ENCODE results near the gene HERC3. TPM values are rescaled to one million over a fixed set of nuclear protein-coding genes. Genes with fewer than 3 reads are reported as not detected.

Gene HERC3
- total and polyA plus RNA-seq, 2 donors (not counting 1 experiment from before 2014, with no cell fraction given) = 24.0 to 78.1 TPM

DNA sequence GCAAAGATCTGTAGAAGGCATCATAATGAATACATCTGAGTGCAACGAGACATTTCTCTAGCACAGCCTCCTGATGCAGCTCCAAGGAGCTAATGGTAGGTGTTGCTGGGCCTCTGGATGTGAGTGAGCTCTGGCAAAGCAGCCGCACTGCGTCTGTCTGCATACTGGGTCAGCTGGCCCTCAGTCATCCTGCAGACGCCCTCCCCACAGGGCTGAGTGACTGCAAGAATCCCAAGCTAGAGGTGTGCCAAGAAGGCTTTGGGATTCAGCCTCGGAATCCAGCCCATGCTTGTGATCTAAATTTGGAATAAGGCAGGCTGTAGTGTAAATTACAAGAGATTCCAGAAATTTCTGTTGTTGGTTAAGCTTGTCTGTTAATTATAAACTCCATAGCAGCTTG, 18.5 kb downstream of the HERC3 start:
- H3K27me3 ChIP-seq (replicated peaks in 1 of 4; ENCODE audit: control extremely low read depth in 1 of 4, control insufficient read depth in 3 of 4, insufficient read depth in 4 of 4, low read length in 3 of 4) = no peaks in the 10 kb centered on the region

DNA sequence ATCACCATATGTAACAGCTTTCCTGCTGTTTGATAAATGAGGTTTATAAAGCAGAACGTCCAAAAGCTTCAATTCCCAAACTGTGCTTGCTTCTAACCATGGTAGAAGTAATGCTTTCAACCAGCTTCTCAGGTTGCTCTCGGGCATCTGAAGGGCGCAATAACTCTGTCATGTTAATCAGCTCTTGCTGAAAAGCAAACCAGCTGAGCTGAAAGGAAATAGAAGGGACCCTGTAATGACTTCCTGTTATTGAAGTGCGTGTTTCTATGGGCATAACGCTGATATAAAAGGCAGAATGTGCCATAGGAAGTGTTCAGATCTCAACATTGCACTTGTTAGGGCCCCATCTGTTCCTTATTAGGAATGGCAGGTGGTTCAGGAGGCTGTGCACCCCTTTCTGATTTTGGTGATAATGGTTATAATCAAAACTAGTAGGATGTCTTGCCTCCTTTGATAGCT, 21.2 kb downstream of the HERC3 start:
- peaks cover 64% of the 10 kb centered on the region for H3K4me1 Mint-ChIP-seq
- Histone ChIP-seq H3K4me3 (ENCODE audit: control extremely low read depth in 1 of 5, extremely low read depth in 1 of 5, insufficient read depth in 1 of 5, low read depth in 2 of 5, low read length in 4 of 5) (peak overlapping the region in 3 of 5 experiments; percentile 5 to 39 (median 16)), H2AFZ (ENCODE audit: insufficient read depth, low read depth, low read length, poor library complexity, severe bottlenecking) (peak overlapping the region; percentile 19), H3K36me3 (replicated peaks in 1 of 2; ENCODE audit: control extremely low read depth in 1 of 2, control insufficient read depth in 1 of 2, extremely low read depth in 1 of 2, insufficient read depth in 2 of 2, low read length in 1 of 2) (peaks cover 2 to 9% of the 10 kb centered on the region in 2 experiments), H3K4me1 (ENCODE audit: control insufficient read depth in 2 of 2, insufficient read depth in 2 of 2, low read length in 2 of 2) (peaks cover 31 to 40% of the 10 kb centered on the region in 2 donors), H3K27ac (ENCODE audit: low read length in 2 of 2) (peak overlapping the region in 1 of 2 donors; percentile 6), H3K4me2 (replicated peaks; ENCODE audit: low read depth, low read length, poor library complexity, severe bottlenecking) (peak overlapping the region; percentile 59), H3K9ac (ENCODE audit: low read length) (peak overlapping the region; percentile 18), H3K9me3 (ENCODE audit: control extremely low read depth in 1 of 3, control insufficient read depth in 2 of 3, insufficient read depth in 1 of 3, low read length in 2 of 3) (no peaks in the 10 kb centered on the region), H4K20me1 (ENCODE audit: control insufficient read depth, insufficient read depth, low read length, poor library complexity, severe bottlenecking) (peaks cover 58% of the 10 kb centered on the region), H3K27me3 (replicated peaks in 1 of 4; ENCODE audit: control extremely low read depth in 1 of 4, control insufficient read depth in 3 of 4, insufficient read depth in 4 of 4, low read length in 3 of 4) (no peaks in the 10 kb centered on the region), H3K79me2 (ENCODE audit: control insufficient read depth, insufficient read depth, low read length) (peaks cover 85% of the 10 kb centered on the region)
- ChIA-PET POLR2A (no interaction called here), CTCF (interaction anchor here (0.8 to 1.6 kb wide), 5 partner anchors 14 to 178 kb away, joined by 3 to 6 read pairs (median 3); partner anchors contain the start of gene HERC3)
- peak overlapping the region; percentile 75 for H3K4me3 Mint-ChIP-seq
- no peaks in the 10 kb centered on the region for H3K9me3 Mint-ChIP-seq (ENCODE audit: insufficient read depth)
- ATAC-seq (ENCODE audit: low read depth) = peak; percentile 81
- peak; percentile 62 for DNase-seq
- intact Hi-C loops (cut with micrococcal nuclease) = no loop called here
- TF ChIP-seq EZH2 (IDR thresholded peaks at IDR 0.05; ENCODE audit: borderline replicate concordance, insufficient read depth, low read depth, low read length, poor library complexity, severe bottlenecking) = no peak
- TF ChIP-seq, protein P1, sequence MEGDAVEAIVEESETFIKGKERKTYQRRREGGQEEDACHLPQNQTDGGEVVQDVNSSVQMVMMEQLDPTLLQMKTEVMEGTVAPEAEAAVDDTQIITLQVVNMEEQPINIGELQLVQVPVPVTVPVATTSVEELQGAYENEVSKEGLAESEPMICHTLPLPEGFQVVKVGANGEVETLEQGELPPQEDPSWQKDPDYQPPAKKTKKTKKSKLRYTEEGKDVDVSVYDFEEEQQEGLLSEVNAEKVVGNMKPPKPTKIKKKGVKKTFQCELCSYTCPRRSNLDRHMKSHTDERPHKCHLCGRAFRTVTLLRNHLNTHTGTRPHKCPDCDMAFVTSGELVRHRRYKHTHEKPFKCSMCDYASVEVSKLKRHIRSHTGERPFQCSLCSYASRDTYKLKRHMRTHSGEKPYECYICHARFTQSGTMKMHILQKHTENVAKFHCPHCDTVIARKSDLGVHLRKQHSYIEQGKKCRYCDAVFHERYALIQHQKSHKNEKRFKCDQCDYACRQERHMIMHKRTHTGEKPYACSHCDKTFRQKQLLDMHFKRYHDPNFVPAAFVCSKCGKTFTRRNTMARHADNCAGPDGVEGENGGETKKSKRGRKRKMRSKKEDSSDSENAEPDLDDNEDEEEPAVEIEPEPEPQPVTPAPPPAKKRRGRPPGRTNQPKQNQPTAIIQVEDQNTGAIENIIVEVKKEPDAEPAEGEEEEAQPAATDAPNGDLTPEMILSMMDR (IDR thresholded peaks at IDR 0.05) = no peak
- H3K27me3 Mint-ChIP-seq = no peaks in the 10 kb centered on the region
- H3K27ac Mint-ChIP-seq = peak overlapping the region; percentile 66
- 4% methylated on average over 4 of the region's 5 CpGs for WGBS (ENCODE audit: insufficient coverage)

More for the DNA sequence above, 18.5 kb downstream of the HERC3 start:
- no peak overlapping the region for H3K27ac ChIP-seq (ENCODE audit: low read length in 2 of 2)
- 90% methylated on average over 5 of the region's 5 CpGs for WGBS (ENCODE audit: insufficient coverage)
- Mint-ChIP-seq H3K9me3 (ENCODE audit: insufficient read depth) (peaks cover 1% of the 10 kb centered on the region), H3K4me1 (peaks cover 48% of the 10 kb centered on the region), H3K27me3 (no peaks in the 10 kb centered on the region), H3K27ac (peak overlapping the region; percentile 3), H3K4me3 (no peak overlapping the region)
- peaks cover 0 to 5% (median 2%) of the 10 kb centered on the region in 3 donors for H3K9me3 ChIP-seq (ENCODE audit: control extremely low read depth in 1 of 3, control insufficient read depth in 2 of 3, insufficient read depth in 1 of 3, low read length in 2 of 3)
- ChIA-PET CTCF (interaction anchor here (1.1 kb wide), 1 partner anchor 12 kb away, joined by 3 read pairs; no protein-coding TSS in a partner anchor), POLR2A (no interaction called here)
- H3K4me1 ChIP-seq (ENCODE audit: control insufficient read depth in 2 of 2, insufficient read depth in 2 of 2, low read length in 2 of 2) = peaks cover 26 to 33% of the 10 kb centered on the region in 2 donors
- no peak for TF ChIP-seq EZH2 (IDR thresholded peaks at IDR 0.05; ENCODE audit: borderline replicate concordance, insufficient read depth, low read depth, low read length, poor library complexity, severe bottlenecking)
- TF ChIP-seq, protein P1 (IDR thresholded peaks at IDR 0.05) = no peak
- no peak for DNase-seq
- H4K20me1 ChIP-seq (ENCODE audit: control insufficient read depth, insufficient read depth, low read length, poor library complexity, severe bottlenecking) = peaks cover 48% of the 10 kb centered on the region
- H3K9ac ChIP-seq (ENCODE audit: low read length) = no peak overlapping the region
- no peak overlapping the region for H3K4me3 ChIP-seq (ENCODE audit: control extremely low read depth in 1 of 5, extremely low read depth in 1 of 5, insufficient read depth in 1 of 5, low read depth in 2 of 5, low read length in 4 of 5)
- H2AFZ ChIP-seq (ENCODE audit: insufficient read depth, low read depth, low read length, poor library complexity, severe bottlenecking) = no peak overlapping the region
- no peak overlapping the region for H3K4me2 ChIP-seq (replicated peaks; ENCODE audit: low read depth, low read length, poor library complexity, severe bottlenecking)
- ATAC-seq (ENCODE audit: low read depth) = no peak
- H3K36me3 ChIP-seq (replicated peaks in 1 of 2; ENCODE audit: control extremely low read depth in 1 of 2, control insufficient read depth in 1 of 2, extremely low read depth in 1 of 2, insufficient read depth in 2 of 2, low read length in 1 of 2) = peaks cover 20 to 34% of the 10 kb centered on the region in 2 experiments
- peaks cover 79% of the 10 kb centered on the region for H3K79me2 ChIP-seq (ENCODE audit: control insufficient read depth, insufficient read depth, low read length)
- intact Hi-C loops (cut with micrococcal nuclease) = loop anchor here (2.0 kb wide), 1 partner anchor 18 kb away; the partner anchor contains the start of gene HERC3
